ENCODE results near the gene PRPF19. TPM values are rescaled to one million over a fixed set of nuclear protein-coding genes. Genes with fewer than 3 reads are reported as not detected.
A peak's percentile ranks its signal among the peaks of the same experiment; 100 is the strongest.

Gene PRPF19
- total RNA-seq, 1 experiment from 2014 or later: 109 TPM

GRCh38 chr11:60844045-60844869 lies 62.1 kb downstream of the PRPF19 start:
- DNase-seq (ENCODE audit: low read depth in 1 of 2, low spot score in 2 of 2): no peak
- Histone ChIP-seq H3K9me3 (replicated peaks) (no peaks in the 10 kb centered on the region), H3K36me3 (peaks cover 45% of the 10 kb centered on the region), H3K27me3 (replicated peaks) (no peaks in the 10 kb centered on the region), H3K27ac (no peak overlapping the region), H3K4me3 (no peak overlapping the region), H3K4me1 (replicated peaks) (peaks cover 38% of the 10 kb centered on the region)

- Histone ChIP-seq H3K4me1 (replicated peaks) (peaks cover 38% of the 10 kb centered on the region), H3K36me3 (peaks cover 32% of the 10 kb centered on the region), H3K27me3 (replicated peaks) (no peaks in the 10 kb centered on the region), H3K4me3 (peak overlapping the region; percentile 72), H3K9me3 (replicated peaks) (no peaks in the 10 kb centered on the region), H3K27ac (no peak overlapping the region; the same call in 1 of the 2 replicates)
- no peak for DNase-seq (ENCODE audit: low read depth in 1 of 2, low spot score in 2 of 2)
Observed at GRCh38 chr11:60842668-60843600, 63.5 kb downstream of the PRPF19 start.

- DNase-seq (ENCODE audit: low read depth in 1 of 2, low spot score in 2 of 2): peak; percentile 98 to 99
- Histone ChIP-seq H3K27ac (peak within 1 kb of the TSS; percentile 44), H3K9me3 (replicated peaks) (no peaks in the 10 kb centered on the region), H3K27me3 (replicated peaks) (no peaks in the 10 kb centered on the region), H3K4me3 (peak within 1 kb of the TSS; percentile 72), H3K36me3 (peaks cover 23% of the 10 kb centered on the region), H3K4me1 (replicated peaks) (peaks cover 38% of the 10 kb centered on the region)
Observed at GRCh38 chr11:60841797-60842667, 64.4 kb downstream of the PRPF19 start, which contains the start of gene CCDC86. Gene CCDC86 (plus strand): TSS chr11:60842113. CDS start chr11:60842125, 12 bp downstream.

Other genes starting within 250 kb of the PRPF19 start
- not detected in 2 replicates for gene MS4A8, start 207.0 kb downstream of the PRPF19 start, total RNA-seq (2014; rRNA removed; shearing (Covaris generic))
- not detected in 2 replicates for gene MS4A18, start 181.9 kb downstream of the PRPF19 start, total RNA-seq (2014; rRNA removed; shearing (Covaris generic))
- not detected in 2 replicates for gene MS4A15, start 149.7 kb downstream of the PRPF19 start, total RNA-seq (2014; rRNA removed; shearing (Covaris generic))
- gene MS4A10, start 121.3 kb downstream of the PRPF19 start, total RNA-seq (2014; rRNA removed; shearing (Covaris generic)): not detected in 2 replicates
- gene CCDC86, start 64.5 kb downstream of the PRPF19 start, total RNA-seq (2014; rRNA removed; shearing (Covaris generic)): 18.4 and 22.3 TPM in 2 replicates
- gene PTGDR2, start 50.6 kb downstream of the PRPF19 start, total RNA-seq (2014; rRNA removed; shearing (Covaris generic)): 1.1 TPM in 1 of 2 replicates, not detected in the other
- gene ZP1, start 39.0 kb downstream of the PRPF19 start, total RNA-seq (2014; rRNA removed; shearing (Covaris generic)): not detected in 2 replicates
- 90.4 and 136 TPM in 2 replicates for gene TMEM109, start 7.6 kb upstream of the PRPF19 start, total RNA-seq (2014; rRNA removed; shearing (Covaris generic))
- 47.5 and 60.7 TPM in 2 replicates for gene TMEM132A, start 17.9 kb upstream of the PRPF19 start, total RNA-seq (2014; rRNA removed; shearing (Covaris generic))
- 26.5 and 35.8 TPM in 2 replicates for gene SLC15A3, start 45.6 kb upstream of the PRPF19 start, total RNA-seq (2014; rRNA removed; shearing (Covaris generic))
- 0.05 TPM in 1 of 2 replicates, not detected in the other for gene CD6, start 65.1 kb upstream of the PRPF19 start, total RNA-seq (2014; rRNA removed; shearing (Covaris generic))
- gene CD5, start 195.9 kb upstream of the PRPF19 start, total RNA-seq (2014; rRNA removed; shearing (Covaris generic)): not detected in 2 replicates

Data from SJSA1 (cell line).